Ecto neural progenitor cell (in vitro differentiated cells): ENCODE data around the gene ZNF235.
"Not testable (repeated sequence)": the region's sequence is repeated elsewhere in the genome, so short reads cannot be mapped to it uniquely, and the experiment has no call there.

Experiments used
- DNase-seq: peaks from one replicate; pipeline ENCODE4 v3.0.0-alpha.2; 2018; ENCODE audit warnings: low spot score

Gene ZNF235

DNA sequence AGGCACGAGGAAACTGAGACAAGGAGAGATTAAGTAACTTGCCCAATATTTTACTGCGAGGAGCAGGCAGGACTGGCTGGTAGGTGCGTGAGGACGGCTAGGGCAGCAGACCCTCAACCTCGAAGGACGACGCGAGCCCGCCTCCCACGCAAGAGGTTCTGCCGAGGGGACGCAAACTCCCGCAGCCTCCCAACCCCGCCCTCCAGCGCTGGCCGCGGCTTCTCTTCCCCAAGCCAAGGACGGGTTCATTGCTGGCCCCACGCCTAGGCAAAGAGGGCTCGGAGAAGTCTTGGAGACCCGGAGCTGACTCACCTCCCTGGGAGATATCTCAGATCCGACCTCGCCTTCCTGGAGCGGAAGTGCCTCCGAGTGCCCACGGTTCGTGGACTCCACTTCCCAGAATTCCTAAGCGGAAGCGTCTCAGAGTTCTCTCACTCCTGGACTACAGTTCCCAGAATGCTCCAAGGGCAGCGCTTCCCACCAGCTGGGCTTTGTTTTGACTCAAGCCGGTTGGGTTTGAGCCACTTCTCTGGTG is at the start of gene ZNF235:
ZNF235 (minus strand) TSS at position 367 of the 535 bp plus-strand sequence. CDS start 1,621 bp downstream, outside the sequence.
- peak; percentile 88 for DNase-seq

DNA sequence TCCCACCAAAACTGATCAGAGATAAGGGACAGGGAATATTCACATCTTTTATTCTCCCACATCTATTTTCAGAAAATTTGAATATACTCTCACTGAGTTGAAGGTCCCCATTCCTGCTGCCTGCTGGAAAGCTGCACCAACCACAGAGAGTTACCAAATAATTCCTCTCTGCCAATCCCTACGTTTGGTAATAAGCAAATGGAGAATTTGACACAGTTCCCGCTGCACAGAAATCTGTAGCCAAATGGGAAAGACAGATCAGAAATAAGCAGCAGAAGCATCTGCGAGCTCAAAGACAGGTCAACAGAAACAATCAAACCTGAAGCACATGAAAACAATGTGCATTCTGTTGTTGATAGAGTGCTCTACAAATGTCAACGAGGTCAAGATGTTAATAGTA is 41.7 kb upstream of the ZNF235 start:
- DNase-seq = no peak

DNA sequence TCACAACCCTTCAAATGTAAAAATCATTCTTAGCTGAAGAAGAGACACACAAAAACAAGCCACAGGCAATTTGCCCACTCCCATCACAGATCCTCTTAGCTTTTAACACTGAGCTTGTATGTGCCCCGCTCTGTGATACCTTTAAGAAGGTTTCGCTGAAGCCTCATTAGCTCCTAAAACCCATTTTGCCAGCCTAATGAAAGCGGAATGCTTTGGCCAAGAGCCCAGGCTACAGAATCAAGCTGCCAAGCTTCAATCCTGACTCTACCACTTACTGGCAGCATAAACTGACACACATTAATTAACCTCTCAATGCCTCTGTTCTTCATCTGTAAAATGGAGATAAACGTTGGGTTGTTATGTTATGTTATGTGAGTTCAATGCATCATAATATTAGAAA is 41.1 kb upstream of the ZNF235 start:
- no peak for DNase-seq

DNA sequence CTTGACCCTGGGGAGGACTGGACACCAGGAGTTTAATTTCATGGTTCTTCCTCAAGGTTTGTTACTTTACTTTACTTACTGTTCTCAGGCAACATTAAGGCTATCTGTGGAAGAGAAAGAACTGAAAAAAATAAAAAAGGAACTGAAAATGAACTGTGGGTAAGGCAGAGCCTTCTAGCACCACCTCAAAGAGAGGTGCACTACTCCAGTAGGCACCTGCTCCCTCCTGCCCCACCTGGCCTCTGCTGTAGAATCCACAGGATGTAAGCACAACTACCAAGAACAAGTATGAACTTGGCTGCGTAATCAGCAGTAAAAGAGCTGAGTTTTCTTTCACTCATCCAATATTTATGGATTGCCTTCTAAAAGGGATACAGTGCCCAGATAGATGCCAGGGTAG is 39.4 kb upstream of the ZNF235 start:
- no peak for DNase-seq

DNA sequence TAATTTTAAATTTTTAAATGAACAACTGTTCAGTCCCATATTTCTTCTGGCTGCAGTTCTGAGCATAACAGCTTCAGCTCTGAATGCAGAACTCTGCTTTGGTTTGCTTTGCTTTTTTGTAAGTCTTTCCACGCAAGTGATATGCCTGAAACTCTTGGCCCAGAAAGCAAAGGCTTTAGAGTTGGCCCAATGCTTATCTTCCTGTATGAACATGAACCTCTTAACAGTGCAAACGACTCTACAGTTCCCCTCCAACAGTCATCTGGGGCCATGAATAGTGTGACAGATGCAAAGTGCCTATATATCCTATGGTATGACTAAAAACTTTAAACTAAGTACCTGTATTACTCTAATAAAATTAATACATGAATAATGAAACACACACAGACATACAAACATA is 37.0 kb upstream of the ZNF235 start:
- DNase-seq = no peak

DNA sequence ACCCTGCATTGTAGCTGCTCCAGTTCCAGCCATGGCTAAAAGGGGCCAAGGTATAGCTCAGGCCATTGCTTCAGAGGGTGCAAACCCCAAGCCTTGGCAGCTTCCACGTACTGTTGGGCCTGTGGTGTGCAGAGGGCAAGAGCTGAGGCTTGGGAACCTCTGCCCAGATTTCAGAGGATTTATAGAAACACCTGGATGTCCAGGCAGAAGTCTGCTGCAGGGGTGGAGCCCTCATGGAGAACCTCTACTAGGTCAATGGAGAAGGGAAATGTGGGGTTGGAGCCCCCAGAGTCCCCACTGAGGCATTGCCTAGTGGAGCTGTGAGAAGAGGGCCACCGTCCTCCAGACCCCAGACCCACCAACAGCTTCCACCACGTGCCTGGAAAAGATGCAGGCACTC is 29.8 kb upstream of the ZNF235 start:
- not testable (repeated sequence) for DNase-seq

DNA sequence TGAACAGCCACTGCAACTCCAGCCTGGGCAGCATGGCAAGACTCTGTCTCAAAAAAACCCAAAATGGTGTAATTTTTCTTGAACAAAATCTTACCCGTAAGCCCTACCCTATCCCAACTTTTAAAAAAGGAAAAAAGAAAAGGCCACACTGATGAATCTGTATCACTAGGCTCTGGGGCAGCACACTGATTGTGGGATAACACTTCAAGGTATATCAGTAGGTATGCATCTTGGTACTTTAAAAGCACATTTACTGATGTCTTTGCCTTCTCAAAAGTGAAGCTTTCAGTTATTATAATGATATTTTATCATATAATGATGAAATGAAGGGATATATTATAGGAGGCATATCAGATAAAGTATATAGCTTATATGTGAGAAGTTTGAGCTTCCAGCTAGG is 27.3 kb upstream of the ZNF235 start:
- no peak for DNase-seq

DNA sequence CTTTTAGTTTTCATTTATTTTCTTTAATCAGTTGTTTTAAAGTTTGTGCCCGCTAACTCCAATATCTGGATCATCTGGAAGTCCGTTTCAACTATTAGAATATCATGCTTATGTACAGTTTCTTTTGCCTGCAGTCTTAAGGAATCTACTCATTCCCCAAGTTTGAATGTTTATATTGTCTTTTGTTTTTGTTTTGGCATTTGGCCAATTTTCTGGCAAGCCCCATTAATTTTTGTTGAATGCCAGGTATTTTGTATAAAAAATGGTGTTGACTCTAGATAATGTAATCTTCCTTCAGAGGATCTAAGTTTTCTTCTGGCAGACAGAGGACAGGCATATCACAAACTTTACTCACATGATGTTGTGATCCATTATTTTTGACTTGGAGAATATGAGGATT is 11.1 kb upstream of the ZNF235 start:
- DNase-seq = no peak

DNA sequence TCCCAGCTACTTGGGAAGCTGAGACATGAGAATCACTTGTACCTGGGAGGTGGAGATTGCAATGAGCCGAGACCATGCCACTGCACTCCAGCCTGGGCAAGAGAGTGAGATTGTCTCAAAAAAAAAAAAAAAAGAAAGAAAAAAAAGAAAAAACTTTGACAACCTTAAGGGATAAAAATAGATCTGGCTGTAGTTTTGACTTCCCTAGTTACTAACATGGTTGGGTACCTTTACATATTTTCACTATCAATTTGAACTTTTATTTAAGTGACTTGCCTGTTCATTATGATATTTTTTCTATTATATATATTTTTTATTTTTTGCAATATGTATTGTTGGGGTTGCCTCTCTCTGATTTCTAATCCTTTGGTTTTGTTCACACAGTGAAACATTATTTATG is 8.4 kb upstream of the ZNF235 start:
- no peak for DNase-seq

DNA sequence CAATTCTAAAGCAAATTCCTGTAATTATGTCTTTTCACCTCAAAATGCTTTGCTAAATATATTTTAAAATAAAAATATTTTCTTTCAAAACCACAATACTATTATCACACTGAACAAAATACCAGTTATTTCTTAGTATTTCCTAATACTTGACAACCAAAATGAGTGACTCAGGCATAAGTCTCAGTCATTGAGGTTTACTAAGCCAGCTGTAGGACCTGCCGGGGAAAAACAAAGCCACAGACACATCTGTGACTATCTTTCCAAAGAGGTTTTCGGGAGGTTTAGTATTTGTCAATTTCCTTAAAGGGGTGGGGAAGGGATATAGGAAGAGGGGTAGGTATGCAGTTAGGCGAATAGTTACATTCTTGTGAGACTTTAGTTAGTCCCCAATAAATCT is 3.2 kb upstream of the ZNF235 start:
- DNase-seq = no peak

DNA sequence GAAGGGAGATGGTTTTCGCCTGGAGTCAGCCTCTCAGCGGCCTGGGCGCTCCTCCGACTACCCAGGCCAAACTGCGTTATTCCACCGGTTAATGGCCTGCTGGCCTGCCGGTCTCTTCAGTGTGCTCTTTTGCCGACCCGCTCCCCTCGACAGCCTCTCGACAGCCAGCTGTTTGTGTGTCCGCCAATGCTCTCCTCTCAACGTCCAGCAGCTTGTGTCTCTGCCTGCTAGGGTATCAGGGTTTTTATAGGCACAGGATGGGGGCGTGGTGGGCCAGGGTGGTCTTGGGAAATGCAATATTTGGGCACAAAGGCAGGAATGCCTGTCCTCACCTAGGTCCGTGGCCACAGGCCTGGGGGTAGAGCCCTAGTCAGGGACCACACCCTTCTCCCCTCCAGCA is 1.5 kb upstream of the ZNF235 start:
- DNase-seq = no peak

DNA sequence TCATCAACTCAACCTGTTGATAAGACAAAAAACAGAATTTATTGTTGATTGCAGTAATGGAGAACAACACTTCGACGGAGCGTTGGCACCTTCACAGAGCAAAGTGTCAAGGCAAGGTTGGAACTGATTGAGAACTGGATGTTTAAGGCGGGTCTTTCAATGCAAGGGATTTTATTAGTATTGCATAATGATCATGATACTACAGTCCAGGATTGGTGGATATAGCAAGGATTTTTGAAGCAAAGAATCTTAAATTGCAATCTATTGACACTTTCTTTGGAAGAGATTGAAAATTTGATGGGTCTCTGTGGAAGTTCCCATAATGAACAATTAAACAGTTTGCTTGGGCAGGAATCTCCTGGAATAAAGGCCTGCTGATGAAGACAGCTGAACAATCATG is 632 bp upstream of the ZNF235 start:
- DNase-seq = no peak

DNA sequence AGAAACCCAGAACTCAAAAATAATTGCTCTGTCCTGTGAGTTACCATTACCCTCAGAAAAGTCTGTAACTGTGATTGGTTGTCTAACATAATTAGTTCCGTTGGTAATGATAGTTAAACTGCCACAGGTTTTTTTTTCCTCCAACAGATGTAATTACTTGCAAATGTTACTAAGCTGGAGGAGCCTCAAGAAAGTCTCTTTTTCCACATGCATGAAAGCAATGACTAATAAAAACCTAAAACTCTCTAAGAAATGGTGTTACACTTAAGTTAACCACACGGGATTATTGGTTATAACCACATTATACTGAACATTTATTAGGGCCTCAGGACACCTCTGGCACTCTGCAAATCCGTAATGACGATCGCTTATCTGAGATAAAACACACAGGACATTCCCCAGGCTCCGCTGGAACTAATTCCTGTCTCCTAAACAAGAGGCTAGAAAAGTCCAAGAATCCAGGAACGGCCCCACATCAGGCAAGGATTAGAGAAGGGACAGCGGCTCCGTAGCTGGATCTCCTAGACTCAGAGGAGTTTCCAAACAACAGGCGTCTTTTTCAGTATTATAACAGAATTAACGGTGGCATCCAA is 753 bp downstream of the ZNF235 start:
- DNase-seq = peak; percentile 49

DNA sequence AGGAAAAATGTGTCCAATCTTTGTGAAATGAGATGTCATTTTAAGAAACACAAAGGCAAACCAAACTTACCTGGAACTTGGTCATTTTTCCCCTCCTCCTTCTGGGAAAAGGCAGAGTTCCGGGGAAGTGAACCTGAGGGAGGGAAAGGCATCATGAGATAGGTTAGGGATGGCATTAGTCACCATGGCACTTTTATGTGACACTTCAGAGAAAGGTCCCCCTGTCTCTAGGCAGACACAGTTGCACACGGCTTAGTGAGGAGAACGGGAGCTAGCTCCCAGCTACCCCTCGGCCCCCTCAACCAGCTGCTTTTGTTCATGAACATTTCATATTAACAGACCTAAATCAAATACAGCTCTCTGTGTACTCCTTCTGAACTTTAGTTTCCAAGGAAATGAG is 1.5 kb downstream of the ZNF235 start:
- DNase-seq = no peak

DNA sequence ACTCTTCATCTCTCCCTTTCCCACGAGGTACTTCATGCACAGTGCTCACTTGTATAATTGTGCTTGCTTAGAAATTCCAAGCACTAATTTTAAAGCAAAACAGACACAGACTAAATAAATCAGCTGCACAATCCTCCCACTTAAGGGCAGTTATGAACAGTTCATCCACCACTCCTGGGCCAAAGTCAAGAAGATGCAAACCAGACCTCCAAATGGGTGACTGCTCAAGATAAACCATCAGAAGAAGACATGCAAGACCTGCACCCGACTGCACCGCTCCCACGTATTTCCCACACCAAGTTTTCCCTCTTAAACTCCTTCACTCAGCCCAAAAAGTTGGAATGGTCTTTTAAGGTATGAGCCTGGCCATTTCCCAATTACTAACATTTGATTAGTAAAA is 19.9 kb downstream of the ZNF235 start:
- no peak for DNase-seq

DNA sequence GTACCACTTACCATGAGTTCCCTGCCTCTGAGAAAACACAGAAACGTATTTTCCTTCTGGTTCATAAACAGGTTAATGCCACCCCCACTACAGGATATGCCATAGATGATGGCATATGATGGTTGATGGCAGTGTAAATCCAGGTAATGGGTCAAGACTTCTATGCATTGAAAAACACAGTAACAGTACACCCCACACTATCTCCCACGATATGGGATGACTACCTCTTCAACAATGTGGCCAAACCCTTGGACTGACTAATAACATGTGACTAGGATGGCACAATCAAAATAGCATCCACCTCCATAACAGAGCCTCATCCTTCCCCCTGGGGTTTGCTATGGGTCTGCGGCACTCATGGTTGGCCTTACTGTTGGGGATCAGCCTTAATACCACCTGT is 22.0 kb downstream of the ZNF235 start:
- DNase-seq = no peak

DNA sequence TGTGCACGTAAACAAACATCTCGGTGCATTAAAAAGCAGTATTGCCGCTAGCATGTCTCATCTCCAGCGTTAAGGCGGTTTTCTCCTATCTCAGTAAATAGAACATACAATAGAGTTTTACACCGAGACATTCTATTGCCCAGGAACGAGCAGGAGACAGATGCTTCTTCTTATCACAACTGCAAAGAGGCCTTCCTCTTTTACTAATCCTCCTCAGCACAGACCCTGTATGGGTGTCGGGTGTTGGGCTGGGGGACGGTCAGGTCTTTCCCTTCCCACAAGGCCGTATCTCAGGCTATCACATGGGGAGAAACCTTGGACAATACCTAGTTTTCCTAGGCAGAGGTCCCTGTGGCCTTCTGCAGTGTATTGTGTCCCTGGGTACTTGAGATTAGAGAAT is 23.9 kb downstream of the ZNF235 start:
- no peak for DNase-seq

DNA sequence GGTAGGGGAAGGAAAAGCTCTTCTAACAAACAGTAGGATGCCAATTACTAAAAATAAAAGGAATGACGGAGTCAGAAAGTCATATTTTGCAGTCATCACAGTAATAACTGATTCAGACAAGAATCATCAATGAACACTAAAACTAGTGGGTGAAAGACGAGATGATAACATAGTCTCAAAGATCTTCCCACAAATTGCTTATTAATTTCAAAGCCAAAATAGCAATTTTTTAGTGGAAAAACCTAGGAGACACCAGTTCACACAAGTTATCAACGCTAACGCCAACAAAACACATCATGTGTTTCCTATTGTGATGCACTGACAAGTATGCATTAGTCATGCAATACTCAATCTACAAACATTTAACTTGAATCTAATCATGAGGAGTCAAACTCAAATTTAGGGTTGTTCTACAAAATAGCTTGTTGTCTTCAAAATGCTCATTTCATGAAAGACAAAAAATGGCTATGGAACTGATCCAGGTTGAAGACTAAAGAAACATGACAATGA is 26.6 kb downstream of the ZNF235 start:
- no peak for DNase-seq

DNA sequence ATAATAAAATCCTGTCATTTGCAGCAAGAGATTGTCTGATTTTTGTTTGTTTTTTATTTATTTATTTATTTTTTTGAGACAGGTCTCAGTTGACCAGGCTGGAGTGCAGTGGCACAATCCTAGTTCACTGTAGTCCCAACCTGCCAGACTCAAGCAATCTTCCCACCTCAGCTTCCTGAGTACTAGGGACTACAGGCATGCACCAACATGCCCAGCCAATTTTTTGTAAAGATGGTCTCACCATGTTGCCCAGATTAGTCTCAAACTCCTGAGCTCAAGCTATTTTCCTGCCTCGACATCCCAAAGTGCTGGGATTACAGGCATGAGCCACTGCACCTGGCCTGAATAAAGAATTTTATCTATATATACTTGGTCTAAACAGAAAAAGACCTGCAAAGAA is 27.5 kb downstream of the ZNF235 start:
- DNase-seq = no peak

DNA sequence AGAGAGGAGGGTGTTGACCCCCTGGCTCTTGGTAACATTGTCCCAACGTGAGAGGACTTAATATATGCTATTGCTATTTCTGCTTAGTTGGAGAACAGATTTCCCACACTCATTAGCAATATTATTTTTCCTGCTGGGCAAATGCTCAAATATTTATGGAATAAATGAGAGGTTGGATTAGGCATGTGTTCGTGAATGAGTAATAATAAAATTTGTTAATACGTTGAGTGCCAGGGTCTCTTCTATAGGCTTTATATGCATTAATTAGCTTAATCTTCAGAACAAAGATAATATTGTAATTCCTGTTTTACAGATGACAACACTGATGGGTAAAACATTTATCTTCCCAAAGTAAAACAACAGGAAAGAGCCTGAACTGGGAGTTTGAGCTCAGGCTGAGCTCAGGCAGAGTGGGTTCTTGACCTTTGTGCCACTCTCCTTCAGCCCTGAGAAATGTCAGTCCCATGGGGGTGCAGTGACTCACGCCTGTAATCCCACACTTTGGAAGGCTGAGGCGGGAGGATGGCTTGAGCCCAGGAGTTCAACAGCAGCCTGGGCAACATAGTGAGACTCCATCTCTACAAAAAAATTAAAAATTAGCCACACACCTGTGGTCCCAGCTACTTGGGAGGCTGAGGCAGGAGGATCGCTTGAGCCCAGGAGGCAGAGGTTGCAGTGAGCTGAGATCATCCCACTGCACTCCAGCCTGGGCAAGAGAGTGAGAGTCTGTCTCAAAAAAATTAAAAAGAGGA is 44.0 kb downstream of the ZNF235 start:
- DNase-seq = no peak

DNA sequence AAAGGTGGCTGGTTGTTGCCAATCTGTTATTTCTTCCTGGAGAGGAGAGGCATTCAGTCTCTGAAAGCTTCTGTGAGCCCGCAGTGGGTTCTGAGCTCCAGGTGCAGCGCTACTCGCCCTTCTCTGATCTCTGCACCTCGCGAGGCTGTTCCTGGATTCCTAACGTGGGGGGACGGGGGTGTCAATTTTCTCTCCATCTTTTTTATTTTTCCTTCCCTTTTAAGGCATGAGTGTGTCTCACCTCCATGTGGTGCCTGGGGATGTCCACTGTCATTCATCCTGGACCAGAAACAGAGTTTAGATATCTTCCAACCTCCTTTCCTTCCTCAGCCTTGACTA is 44.5 kb downstream of the ZNF235 start:
- DNase-seq = no peak

DNA sequence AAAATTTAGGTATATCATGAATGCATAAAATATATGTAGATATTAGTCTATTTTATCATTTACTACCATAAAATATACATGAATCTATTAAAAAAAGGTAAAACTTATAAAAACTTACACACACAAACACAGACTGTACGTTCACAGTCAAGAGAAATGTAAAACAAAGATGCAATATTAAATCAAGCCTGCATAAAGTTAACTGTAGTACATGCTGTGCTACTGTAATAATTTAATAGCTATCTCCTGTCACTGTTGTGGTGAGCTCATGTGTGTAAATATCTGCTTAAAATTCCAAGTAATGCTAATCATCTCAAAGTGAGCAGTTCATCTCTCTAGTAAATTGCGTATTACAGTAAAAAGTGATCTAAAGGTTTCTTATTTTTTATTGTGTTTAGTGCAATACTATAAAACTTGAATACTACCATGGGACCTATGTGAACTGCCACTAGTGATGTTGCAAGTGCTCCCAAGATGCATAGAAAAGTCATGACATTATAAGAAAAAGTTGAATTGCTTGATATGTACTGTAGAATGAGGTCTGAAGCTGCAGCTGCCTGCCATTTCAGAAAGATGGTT is 45.9 kb downstream of the ZNF235 start:
- DNase-seq = no peak

DNA sequence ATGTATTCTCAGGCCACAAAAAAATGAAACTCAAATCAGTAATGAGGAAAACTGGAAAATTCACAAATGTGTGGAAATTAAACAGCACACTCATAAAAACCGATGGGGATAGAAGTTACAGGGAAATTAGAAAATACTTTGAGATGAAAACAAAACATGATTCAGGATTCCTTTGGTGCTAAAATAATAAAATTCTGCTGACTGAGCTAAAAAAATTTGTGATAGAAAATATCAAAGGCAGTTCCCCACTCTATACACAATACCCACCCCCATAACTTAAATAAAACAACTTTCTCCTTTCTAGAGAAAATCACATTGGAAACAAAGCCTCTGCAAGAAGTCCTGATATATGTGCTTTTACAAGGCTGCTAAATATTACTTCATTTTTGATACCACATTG is 46.7 kb downstream of the ZNF235 start:
- no peak for DNase-seq
